Right kidney (tissue), 1 donor: ENCODE results near the gene WSB2.

Experiments
- DNase-seq: peaks from one replicate; pipeline ENCODE4 v3.0.0-alpha.2; 2016

Gene WSB2

GRCh38 chr12:117994551-117995438 is 66.2 kb downstream of the WSB2 start:
- DNase-seq: no peak

- DNase-seq: no peak
Measured at GRCh38 chr12:117986705-117987469, 74.1 kb downstream of the WSB2 start.

- DNase-seq: no peak
Measured at GRCh38 chr12:117985182-117985581, 75.8 kb downstream of the WSB2 start.
